Measurements from ENCODE around the gene EAF2.
"Not testable (repeated sequence)": the region's sequence is repeated elsewhere in the genome, so short reads cannot be mapped to it uniquely, and the experiment has no call there.

EAF2 gene

DNA sequence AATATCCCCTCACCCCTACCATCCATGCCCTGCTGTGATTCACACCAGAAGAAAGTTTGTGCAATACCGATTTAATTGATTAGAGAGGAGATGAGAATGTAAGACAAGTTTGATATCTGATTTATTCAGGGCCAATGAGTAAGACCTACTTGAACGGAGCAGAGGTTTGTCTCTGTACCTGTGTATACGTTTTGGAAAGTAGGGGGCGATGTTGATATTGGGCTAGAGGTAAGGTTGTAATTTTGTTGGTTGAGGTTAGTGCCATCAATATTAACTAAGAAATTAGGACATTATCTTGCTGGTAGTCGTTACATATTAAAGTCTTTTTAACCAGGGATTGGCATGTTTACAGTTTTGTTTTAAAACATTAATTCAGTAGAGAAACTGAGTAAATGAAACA is 20.5 kb downstream of the EAF2 start:
- H4K20me1 ChIP-seq (ENCODE audit: control insufficient read depth, insufficient read depth, low read depth, low read length) = no peaks in the 10 kb centered on the region
- H3K36me3 ChIP-seq (ENCODE audit: control insufficient read depth, low read length) = peaks cover 79% of the 10 kb centered on the region
- H3K79me2 ChIP-seq (ENCODE audit: control insufficient read depth, low read length) = peaks cover 89% of the 10 kb centered on the region
- no peaks in the 10 kb centered on the region for H3K9me2 ChIP-seq (replicated peaks; ENCODE audit: control insufficient read depth, low read length)
- no peaks in the 10 kb centered on the region for H3F3A ChIP-seq (ENCODE audit: control insufficient read depth, insufficient read depth)
- H3K4me3 ChIP-seq (ENCODE audit: low read length) = no peak overlapping the region
- H3K9me3 ChIP-seq (ENCODE audit: control insufficient read depth, insufficient read depth, low read length) = no peaks in the 10 kb centered on the region
- H3K27ac ChIP-seq (ENCODE audit: low read depth, low read length) = no peak overlapping the region
- TF ChIP-seq, protein P1, sequence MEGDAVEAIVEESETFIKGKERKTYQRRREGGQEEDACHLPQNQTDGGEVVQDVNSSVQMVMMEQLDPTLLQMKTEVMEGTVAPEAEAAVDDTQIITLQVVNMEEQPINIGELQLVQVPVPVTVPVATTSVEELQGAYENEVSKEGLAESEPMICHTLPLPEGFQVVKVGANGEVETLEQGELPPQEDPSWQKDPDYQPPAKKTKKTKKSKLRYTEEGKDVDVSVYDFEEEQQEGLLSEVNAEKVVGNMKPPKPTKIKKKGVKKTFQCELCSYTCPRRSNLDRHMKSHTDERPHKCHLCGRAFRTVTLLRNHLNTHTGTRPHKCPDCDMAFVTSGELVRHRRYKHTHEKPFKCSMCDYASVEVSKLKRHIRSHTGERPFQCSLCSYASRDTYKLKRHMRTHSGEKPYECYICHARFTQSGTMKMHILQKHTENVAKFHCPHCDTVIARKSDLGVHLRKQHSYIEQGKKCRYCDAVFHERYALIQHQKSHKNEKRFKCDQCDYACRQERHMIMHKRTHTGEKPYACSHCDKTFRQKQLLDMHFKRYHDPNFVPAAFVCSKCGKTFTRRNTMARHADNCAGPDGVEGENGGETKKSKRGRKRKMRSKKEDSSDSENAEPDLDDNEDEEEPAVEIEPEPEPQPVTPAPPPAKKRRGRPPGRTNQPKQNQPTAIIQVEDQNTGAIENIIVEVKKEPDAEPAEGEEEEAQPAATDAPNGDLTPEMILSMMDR (IDR thresholded peaks at IDR 0.05; ENCODE audit: low read depth, low read length, poor library complexity, severe bottlenecking) = peak; percentile 63
- TF ChIP-seq EZH2phosphoT487 (IDR thresholded peaks at IDR 0.05; ENCODE audit: borderline replicate concordance, low read length) = no peak
- H3K4me2 ChIP-seq (ENCODE audit: low read length) = no peak overlapping the region
- no peaks in the 10 kb centered on the region for H3K27me3 ChIP-seq (ENCODE audit: control insufficient read depth, low read length)
- no peaks in the 10 kb centered on the region for H3K4me1 ChIP-seq (ENCODE audit: control insufficient read depth, low read length)

DNA sequence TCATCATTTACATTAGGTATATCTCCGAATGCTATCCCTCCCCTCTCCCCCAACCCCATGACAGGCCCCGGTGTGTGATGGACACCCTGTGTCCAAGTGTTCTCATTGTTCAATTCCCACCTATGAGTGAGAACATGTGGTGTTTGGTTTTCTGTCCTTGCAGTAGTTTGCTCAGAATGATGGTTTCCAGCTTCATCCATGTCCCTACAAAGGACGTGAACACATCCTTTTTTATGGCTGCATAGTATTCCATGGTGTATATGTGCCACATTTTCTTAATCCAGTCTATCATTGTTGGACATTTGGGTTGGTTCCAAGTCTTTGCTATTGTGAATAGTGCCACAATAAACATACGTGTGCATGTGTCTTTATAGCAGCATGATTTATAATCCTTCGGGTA is 22.8 kb downstream of the EAF2 start:
- not testable (repeated sequence) for H3K9me2 ChIP-seq (replicated peaks; ENCODE audit: control insufficient read depth, low read length); H3K4me2 ChIP-seq (ENCODE audit: low read length); H4K20me1 ChIP-seq (ENCODE audit: control insufficient read depth, insufficient read depth, low read depth, low read length); H3K27me3 ChIP-seq (ENCODE audit: control insufficient read depth, low read length); H3F3A ChIP-seq (ENCODE audit: control insufficient read depth, insufficient read depth); H3K4me1 ChIP-seq (ENCODE audit: control insufficient read depth, low read length); H3K4me3 ChIP-seq (ENCODE audit: low read length); H3K9me3 ChIP-seq (ENCODE audit: control insufficient read depth, insufficient read depth, low read length); H3K27ac ChIP-seq (ENCODE audit: low read depth, low read length)
- Histone ChIP-seq H3K79me2 (ENCODE audit: control insufficient read depth, low read length) (peaks cover 88% of the 10 kb centered on the region), H3K36me3 (ENCODE audit: control insufficient read depth, low read length) (peaks cover 65% of the 10 kb centered on the region)

DNA sequence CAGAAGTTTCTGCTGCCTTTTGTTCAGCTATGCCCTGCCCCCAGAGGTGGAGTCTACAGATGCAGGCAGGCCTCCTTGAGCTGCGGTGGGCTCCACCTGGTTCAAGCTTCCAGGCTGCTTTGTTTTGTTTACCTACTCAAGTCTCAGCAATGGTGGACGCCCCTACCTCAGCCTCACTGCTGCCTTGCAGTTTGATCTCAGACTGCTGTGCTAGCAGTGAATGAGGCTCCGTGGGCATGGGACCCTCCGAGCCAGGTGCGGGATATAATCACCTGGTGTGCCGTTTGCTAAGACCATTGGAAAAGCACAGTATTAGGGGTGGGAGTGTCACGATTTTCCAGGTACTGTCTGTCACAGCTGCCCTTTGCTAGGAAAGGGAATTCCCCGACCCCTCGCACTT is 28.2 kb downstream of the EAF2 start:
- not testable (repeated sequence) for H3K4me3 ChIP-seq (ENCODE audit: low read length); H3K27ac ChIP-seq (ENCODE audit: low read depth, low read length); H3K9me3 ChIP-seq (ENCODE audit: control insufficient read depth, insufficient read depth, low read length); H3K4me2 ChIP-seq (ENCODE audit: low read length); H3K27me3 ChIP-seq (ENCODE audit: control insufficient read depth, low read length); H3F3A ChIP-seq (ENCODE audit: control insufficient read depth, insufficient read depth); H3K4me1 ChIP-seq (ENCODE audit: control insufficient read depth, low read length); H3K9me2 ChIP-seq (replicated peaks; ENCODE audit: control insufficient read depth, low read length); H4K20me1 ChIP-seq (ENCODE audit: control insufficient read depth, insufficient read depth, low read depth, low read length)
- Histone ChIP-seq H3K36me3 (ENCODE audit: control insufficient read depth, low read length) (peaks cover 62% of the 10 kb centered on the region), H3K79me2 (ENCODE audit: control insufficient read depth, low read length) (peaks cover 70% of the 10 kb centered on the region)

DNA sequence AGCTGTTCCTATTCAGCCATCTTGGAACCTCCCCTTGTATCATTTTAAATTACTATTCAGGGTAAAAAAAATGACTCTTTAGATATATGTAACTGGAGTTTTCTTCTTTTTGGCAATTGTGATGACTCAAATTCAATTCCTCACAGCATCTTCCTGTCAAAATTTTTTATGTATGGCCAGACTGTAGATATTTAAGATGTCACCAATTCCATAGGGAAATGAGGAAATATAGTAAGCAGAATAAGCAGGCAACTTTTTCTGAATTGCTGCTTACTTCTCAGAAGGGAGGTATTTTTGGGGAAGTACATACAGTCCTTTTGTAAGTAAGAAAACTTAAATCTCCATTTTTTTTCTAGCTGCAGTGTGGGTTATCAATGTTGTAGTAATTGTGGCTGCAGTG is 28.8 kb downstream of the EAF2 start:
- no peaks in the 10 kb centered on the region for H3K9me2 ChIP-seq (replicated peaks; ENCODE audit: control insufficient read depth, low read length)
- no peak overlapping the region for H3K27ac ChIP-seq (ENCODE audit: low read depth, low read length)
- H3K4me2 ChIP-seq (ENCODE audit: low read length) = no peak overlapping the region
- no peak overlapping the region for H3K4me3 ChIP-seq (ENCODE audit: low read length)
- H3K36me3 ChIP-seq (ENCODE audit: control insufficient read depth, low read length) = peaks cover 60% of the 10 kb centered on the region
- H3K4me1 ChIP-seq (ENCODE audit: control insufficient read depth, low read length) = peaks cover 10% of the 10 kb centered on the region
- TF ChIP-seq, protein P1 (IDR thresholded peaks at IDR 0.05; ENCODE audit: low read depth, low read length, poor library complexity, severe bottlenecking) = no peak
- no peak for TF ChIP-seq EZH2phosphoT487 (IDR thresholded peaks at IDR 0.05; ENCODE audit: borderline replicate concordance, low read length)
- H3K9me3 ChIP-seq (ENCODE audit: control insufficient read depth, insufficient read depth, low read length) = no peaks in the 10 kb centered on the region
- no peaks in the 10 kb centered on the region for H3K27me3 ChIP-seq (ENCODE audit: control insufficient read depth, low read length)
- H3F3A ChIP-seq (ENCODE audit: control insufficient read depth, insufficient read depth) = 0 out of 2 replicates have a peak, but pooled peaks cover 3% of the 10 kb centered on the region
- H3K79me2 ChIP-seq (ENCODE audit: control insufficient read depth, low read length) = peaks cover 67% of the 10 kb centered on the region
- no peaks in the 10 kb centered on the region for H4K20me1 ChIP-seq (ENCODE audit: control insufficient read depth, insufficient read depth, low read depth, low read length)

All from DOHH2 (cell line).